Fibroblast of mammary gland (primary cell): Measurements from ENCODE around the gene TTLL5.
A peak's percentile ranks its signal among the peaks of the same experiment; 100 is the strongest.

ENCODE experiments used
- DNase-seq: peaks from one replicate; pipeline ENCODE4 v3.0.0-alpha.2; 2010; ENCODE audit warnings: low read depth
- H3K4me3 ChIP-seq: 2 replicates; pipeline ENCODE4 v1.5.1; 2011; ENCODE audit warnings: low read depth, mild to moderate bottlenecking, low read length, moderate library complexity; ENCODE audit not compliant: control insufficient read depth
- CTCF ChIP-seq: conservative IDR thresholded peaks from 2 replicates; pipeline ENCODE4 v1.5.1; 2011; ENCODE audit warnings: low read depth, low read length, inconsistent platforms; ENCODE audit not compliant: control insufficient read depth, insufficient read depth

Gene TTLL5

GRCh38 chr14:75981426-75982265, 320.6 kb downstream of the TTLL5 start, which contains the start of gene TGFB3:
Gene TGFB3 (minus strand): TSS chr14:75981995. CDS start chr14:75980893, 1,102 bp downstream.
- H3K4me3 ChIP-seq, result peak within 1 kb of the TSS; percentile 63
- no peak for TF ChIP-seq CTCF
- DNase-seq, result peak; percentile 93

- DNase-seq, result peak; percentile 82
- peak; percentile 49 for TF ChIP-seq CTCF
- H3K4me3 ChIP-seq, result peak overlapping the region; percentile 63
These were observed 321.4 kb downstream of the TTLL5 start for GRCh38 chr14:75982266-75983018.

GRCh38 chr14:75983019-75983358, 321.9 kb downstream of the TTLL5 start:
- no peak for DNase-seq
- no peak for TF ChIP-seq CTCF
- H3K4me3 ChIP-seq, result peak overlapping the region; percentile 63

- no peak for DNase-seq
These were observed 323.6 kb downstream of the TTLL5 start for GRCh38 chr14:75984674-75985073.

GRCh38 chr14:75985618-75986438, 324.8 kb downstream of the TTLL5 start, which contains the start of gene IFT43:
Gene IFT43 (plus strand): TSS chr14:75985763. CDS start chr14:75985787, 24 bp downstream.
- H3K4me3 ChIP-seq, result peak within 1 kb of the TSS; percentile 80
- no peak for TF ChIP-seq CTCF
- DNase-seq, result peak; percentile 71

More at GRCh38 chr14:75984674-75985073, 323.6 kb downstream of the TTLL5 start:
- no peak overlapping the region for H3K4me3 ChIP-seq
- no peak for TF ChIP-seq CTCF

- TF ChIP-seq CTCF, result no peak
- peak overlapping the region; percentile 80 for H3K4me3 ChIP-seq
These were observed 325.4 kb downstream of the TTLL5 start for GRCh38 chr14:75986439-75986765.

More at GRCh38 chr14:75986439-75986765, 325.4 kb downstream of the TTLL5 start:
- DNase-seq, result no peak
